ENCODE measurements around the gene PRDM15.

DNA sequence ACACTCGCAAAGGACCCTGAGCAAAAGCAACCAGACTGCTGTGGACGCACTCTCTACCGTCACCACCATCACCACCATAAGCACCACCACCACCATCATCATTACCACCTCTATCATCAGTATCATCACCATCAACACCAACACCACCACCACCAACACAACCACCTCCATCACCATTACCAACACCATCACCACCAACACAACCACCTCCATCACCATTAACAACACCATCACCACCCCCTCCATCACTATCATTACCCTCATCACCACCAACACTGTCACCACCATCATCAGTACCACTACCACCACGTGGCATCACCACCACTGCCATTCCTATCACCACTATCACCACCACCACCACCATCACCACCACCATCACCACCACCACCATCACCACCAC is 73.5 kb downstream of the PRDM15 start:
- TF ChIP-seq, protein P1, sequence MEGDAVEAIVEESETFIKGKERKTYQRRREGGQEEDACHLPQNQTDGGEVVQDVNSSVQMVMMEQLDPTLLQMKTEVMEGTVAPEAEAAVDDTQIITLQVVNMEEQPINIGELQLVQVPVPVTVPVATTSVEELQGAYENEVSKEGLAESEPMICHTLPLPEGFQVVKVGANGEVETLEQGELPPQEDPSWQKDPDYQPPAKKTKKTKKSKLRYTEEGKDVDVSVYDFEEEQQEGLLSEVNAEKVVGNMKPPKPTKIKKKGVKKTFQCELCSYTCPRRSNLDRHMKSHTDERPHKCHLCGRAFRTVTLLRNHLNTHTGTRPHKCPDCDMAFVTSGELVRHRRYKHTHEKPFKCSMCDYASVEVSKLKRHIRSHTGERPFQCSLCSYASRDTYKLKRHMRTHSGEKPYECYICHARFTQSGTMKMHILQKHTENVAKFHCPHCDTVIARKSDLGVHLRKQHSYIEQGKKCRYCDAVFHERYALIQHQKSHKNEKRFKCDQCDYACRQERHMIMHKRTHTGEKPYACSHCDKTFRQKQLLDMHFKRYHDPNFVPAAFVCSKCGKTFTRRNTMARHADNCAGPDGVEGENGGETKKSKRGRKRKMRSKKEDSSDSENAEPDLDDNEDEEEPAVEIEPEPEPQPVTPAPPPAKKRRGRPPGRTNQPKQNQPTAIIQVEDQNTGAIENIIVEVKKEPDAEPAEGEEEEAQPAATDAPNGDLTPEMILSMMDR (IDR thresholded peaks at IDR 0.05; ENCODE audit: low read length) = no peak
- TF ChIP-seq EZH2phosphoT487 (IDR thresholded peaks at IDR 0.05; ENCODE audit: low read length) = no peak
- no peak for TF ChIP-seq EZH2 (optimal IDR thresholded peaks at IDR 0.05; ENCODE audit: low read depth, low read length)
